Measurements from ENCODE around the gene GDF9. TPM values are rescaled to one million over a fixed set of nuclear protein-coding genes. Genes with fewer than 3 reads are reported as not detected.

GDF9 gene
- total and polyA plus RNA-seq, 10 of the 15 experiments (the other 5 are each of a cell fraction or from before 2014, with no cell fraction given) = 0.11 to 1.5 (median 0.34) TPM

GRCh38 chr5:132872788-132873118 is 6.5 kb upstream of the GDF9 start (continued):
- TF ChIP-seq ZBTB40 (IDR thresholded peaks at IDR 0.05; ENCODE audit: borderline replicate concordance) = no peak

- no peak for DNase-seq (ENCODE audit: low read depth, low spot score)
- POLR2A ChIA-PET = interaction anchor here (0.9 kb wide), 1 partner anchor 8 kb away, joined by 3 read pairs; no protein-coding TSS in a partner anchor
- no TSS peak for BruUV-seq (replicated peaks)
- TF ChIP-seq RCOR1 (conservative IDR thresholded peaks at IDR 0.05; ENCODE audit: low read depth, low read length) (no peak), MYC (IDR thresholded peaks at IDR 0.05; ENCODE audit: insufficient read depth, insufficient read length, insufficient replicate concordance, low read length, severe bottlenecking) (no peak), MEF2A (IDR thresholded peaks at IDR 0.05; ENCODE audit: insufficient read depth, low read depth, low read length) (no peak), NFYA (IDR thresholded peaks at IDR 0.05; ENCODE audit: borderline replicate concordance, low read depth, low read length) (no peak), POLR2AphosphoS5 (IDR thresholded peaks at IDR 0.05; ENCODE audit: low read length) (peak; percentile 35; the same call in 1 of the 2 replicates), FOS (IDR thresholded peaks at IDR 0.05; ENCODE audit: borderline replicate concordance, extremely low read depth, insufficient read length) (no peak), HSF1 (IDR thresholded peaks at IDR 0.05; ENCODE audit: low read depth, low read length) (no peak), MEF2B (IDR thresholded peaks at IDR 0.05; ENCODE audit: partially characterized antibody, poor library complexity, severe bottlenecking) (no peak), ZBED1 (IDR thresholded peaks at IDR 0.05; ENCODE audit: borderline replicate concordance) (no peak), POLR2A (IDR thresholded peaks at IDR 0.05; ENCODE audit: low read depth, low read length) (peak; percentile 14; the same call in 1 of the 2 replicates), GABPA (IDR thresholded peaks at IDR 0.05; ENCODE audit: low read depth) (no peak), SREBF1 (IDR thresholded peaks at IDR 0.05; ENCODE audit: low read length) (no peak), CBX5 (IDR thresholded peaks at IDR 0.05; ENCODE audit: low read depth) (no peak)
Observed at GRCh38 chr5:132871459-132872284, 5.4 kb upstream of the GDF9 start.

More at GRCh38 chr5:132871459-132872284, 5.4 kb upstream of the GDF9 start:
- Histone ChIP-seq H3K79me2 (ENCODE audit: control insufficient read depth, insufficient read depth, low read length) (peaks cover 13% of the 10 kb centered on the region), H3K9me3 (replicated peaks; ENCODE audit: control insufficient read depth, insufficient read depth, low read length) (no peaks in the 10 kb centered on the region), H3K4me1 (ENCODE audit: control insufficient read depth, insufficient read depth, low read length) (no peaks in the 10 kb centered on the region), H3K27me3 (replicated peaks in 1 of 2; ENCODE audit: control insufficient read depth in 2 of 2, insufficient read depth in 2 of 2, low read length in 1 of 2) (no peaks in the 10 kb centered on the region), H3K9ac (ENCODE audit: control insufficient read depth, insufficient read depth, low read length) (no peak overlapping the region), H4K20me1 (ENCODE audit: control insufficient read depth, insufficient read depth) (no peaks in the 10 kb centered on the region), H3K27ac (ENCODE audit: control insufficient read depth, insufficient read depth) (no peak overlapping the region), H3K4me3 (no peak overlapping the region), H3K4me2 (ENCODE audit: control insufficient read depth, insufficient read depth) (no peak overlapping the region), H3K36me3 (ENCODE audit: control insufficient read depth in 2 of 2, insufficient read depth in 2 of 2, low read length in 1 of 2) (peaks cover 3 to 21% of the 10 kb centered on the region in 2 experiments), H2AFZ (ENCODE audit: control insufficient read depth, low read depth, low read length) (no peak overlapping the region)
- 91% methylated on average over 5 of the region's 5 CpGs for WGBS (ENCODE audit: insufficient coverage, insufficient replicate concordance, low lambda C conversion rate, missing lambda C conversion rate)
- FAIRE-seq = peak; percentile 35
- CTCF ChIA-PET = interaction anchor here (0.7 to 1.5 kb wide), 4 partner anchors 12 to 155 kb away, joined by 3 to 8 read pairs (median 4); no protein-coding TSS in a partner anchor
- SMC1A ChIA-PET (ENCODE audit: uncharacterized antibody, unreplicated experiment) = interaction anchor here (1.0 to 2.6 kb wide), 2 partner anchors 11 kb away, joined by 7 to 10 read pairs; no protein-coding TSS in a partner anchor
- intact Hi-C loops (cut with micrococcal nuclease; ENCODE audit: unreplicated experiment) = no loop called here
- no peak for ATAC-seq
- RAD21 ChIA-PET (ENCODE audit: unreplicated experiment) = no interaction called here
- in situ Hi-C loops (cut with MboI) = no loop called here

Data from GM12878 (cell line).